ENCODE data around the gene RAB5A.
"Not testable (repeated sequence)": the region's sequence is repeated elsewhere in the genome, so short reads cannot be mapped to it uniquely, and the experiment has no call there.

Gene RAB5A

GRCh38 chr3:20023623-20024405 is 76.9 kb downstream of the RAB5A start:
- DNase-seq (ENCODE audit: low read depth in 3 of 3, low spot score in 1 of 3) = no peak

- no peak for DNase-seq (ENCODE audit: low read depth in 3 of 3, low spot score in 1 of 3)
Measured at GRCh38 chr3:20027136-20027535, 80.2 kb downstream of the RAB5A start.

- no peak for DNase-seq (ENCODE audit: low read depth in 3 of 3, low spot score in 1 of 3)
Measured at GRCh38 chr3:20028905-20029331, 82.0 kb downstream of the RAB5A start.

- not testable (repeated sequence) for DNase-seq (ENCODE audit: low read depth in 3 of 3, low spot score in 1 of 3)
Measured at GRCh38 chr3:20031939-20032338, 85.0 kb downstream of the RAB5A start.
